Subcutaneous abdominal adipose tissue (tissue), 5 donors: Measurements from ENCODE around the gene CSRP1.

Experiments
- H3K27ac ChIP-seq: one replicate; pipeline ENCODE4 v1.7.0; 2013; ENCODE audit warnings: low read depth, mild to moderate bottlenecking, inconsistent platforms, low read length, moderate library complexity
- H3K27me3 ChIP-seq, 5 donors: one replicate each; pipeline ENCODE4 v1.7.0; 2013; ENCODE audit warnings: low read length in 5 of 5, inconsistent platforms in 1 of 5; ENCODE audit not compliant: control insufficient read depth in 5 of 5, insufficient read depth in 4 of 5
- H3K36me3 ChIP-seq, 5 donors: one replicate each; pipeline ENCODE4 v1.7.0; 2013; ENCODE audit warnings: low read length in 5 of 5; ENCODE audit not compliant: control insufficient read depth in 5 of 5, insufficient read depth in 5 of 5
- H3K4me1 ChIP-seq, 5 donors: one replicate each; pipeline ENCODE4 v1.7.0; 2013; ENCODE audit warnings: low read length in 5 of 5, mild to moderate bottlenecking in 3 of 5, moderate library complexity in 1 of 5; ENCODE audit not compliant: control insufficient read depth in 5 of 5, insufficient read depth in 5 of 5
- H3K4me3 ChIP-seq, 5 donors: one replicate each; pipeline ENCODE4 v1.7.0; 2013; ENCODE audit warnings: low read length in 5 of 5, low read depth in 1 of 5
- H3K9ac ChIP-seq, 5 donors: one replicate each; pipeline ENCODE4 v1.7.0; 2013; ENCODE audit warnings: low read length in 5 of 5, mild to moderate bottlenecking in 4 of 5, moderate library complexity in 3 of 5
- H3K9me3 ChIP-seq, 5 donors: one replicate each; pipeline ENCODE4 v1.7.0; 2013; ENCODE audit warnings: low read length in 5 of 5; ENCODE audit not compliant: control insufficient read depth in 5 of 5
- donor health status: healthy.
- donor health status: healthy.
- donor health status: healthy.
- donor health status: healthy.
- donor health status: healthy.

CSRP1 gene

DNA sequence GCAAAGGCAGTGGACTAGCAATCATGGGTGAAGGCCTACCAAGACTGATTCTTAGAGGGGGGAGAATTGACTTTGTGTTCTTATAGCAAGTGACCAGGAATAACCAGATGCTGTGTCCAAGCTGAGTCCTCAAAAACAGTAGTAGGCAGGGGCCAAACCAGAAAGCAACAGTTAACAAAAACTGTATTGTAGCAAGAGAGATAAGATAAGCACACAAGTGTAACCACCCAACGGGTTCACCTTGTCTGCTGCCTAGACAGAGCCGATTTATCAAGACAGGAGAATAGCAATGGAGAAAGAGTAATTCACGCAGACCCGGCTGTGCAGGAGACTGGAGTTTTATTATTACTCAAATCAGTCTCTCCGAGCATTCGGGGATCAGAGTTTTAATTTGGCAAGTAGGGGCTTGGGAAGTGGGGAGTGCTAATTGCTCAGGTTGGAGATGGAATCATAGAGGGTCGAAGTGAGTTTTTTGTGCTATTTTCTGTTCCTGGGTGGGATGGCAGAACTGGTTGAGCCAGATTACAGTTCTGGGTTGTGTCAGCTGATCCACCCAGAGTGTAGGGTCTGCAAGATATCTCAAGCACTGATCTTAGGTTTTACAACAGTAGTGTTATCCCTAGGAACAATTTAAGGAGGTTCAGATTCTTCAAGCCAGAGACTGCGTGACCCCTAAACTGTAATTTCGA is 8.3 kb upstream of the CSRP1 start:
- H3K27ac ChIP-seq: no peak overlapping the region
- no peaks in the 10 kb centered on the region for H3K27me3 ChIP-seq
- peaks cover 9 to 23% (median 21%) of the 10 kb centered on the region in 5 donors for H3K4me1 ChIP-seq
- no peaks in the 10 kb centered on the region for H3K9me3 ChIP-seq
- H3K9ac ChIP-seq: no peak overlapping the region
- H3K36me3 ChIP-seq: no peaks in the 10 kb centered on the region
- no peak overlapping the region for H3K4me3 ChIP-seq

DNA sequence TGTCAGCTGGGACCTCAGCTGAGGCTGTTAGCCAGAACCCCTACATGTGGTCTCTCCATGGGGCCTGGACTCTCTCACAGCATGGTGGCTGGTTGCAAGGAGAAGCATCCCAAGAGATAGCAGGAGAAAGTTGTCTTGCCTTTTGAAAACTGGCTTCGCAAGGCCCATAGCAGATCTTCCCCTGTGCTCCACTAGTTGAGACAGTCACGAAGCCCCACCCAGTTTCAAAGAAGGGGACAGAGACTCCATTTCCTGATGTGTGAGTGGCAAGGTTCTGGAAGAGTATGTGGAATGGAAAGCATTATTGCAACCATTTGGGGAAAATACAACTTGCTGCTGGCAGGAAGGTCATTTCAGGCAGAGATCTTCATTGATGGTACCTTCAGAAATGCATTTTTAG is 7.5 kb upstream of the CSRP1 start:
- H3K27ac ChIP-seq: no peak overlapping the region
- H3K9ac ChIP-seq: no peak overlapping the region
- H3K4me1 ChIP-seq: peaks cover 9 to 23% (median 21%) of the 10 kb centered on the region in 5 donors

GRCh38 chr1:201513498-201514243 is 6.7 kb upstream of the CSRP1 start:
- no peaks in the 10 kb centered on the region for H3K9me3 ChIP-seq
- no peaks in the 10 kb centered on the region for H3K27me3 ChIP-seq
- no peaks in the 10 kb centered on the region for H3K36me3 ChIP-seq
- no peak overlapping the region for H3K4me3 ChIP-seq
- no peak overlapping the region for H3K27ac ChIP-seq
- no peak overlapping the region for H3K9ac ChIP-seq
- H3K4me1 ChIP-seq: peaks cover 9 to 23% (median 21%) of the 10 kb centered on the region in 5 donors

More for the DNA sequence above, 7.5 kb upstream of the CSRP1 start:
- Histone ChIP-seq H3K27me3 (no peaks in the 10 kb centered on the region), H3K4me3 (no peak overlapping the region), H3K9me3 (no peaks in the 10 kb centered on the region), H3K36me3 (no peaks in the 10 kb centered on the region)

DNA sequence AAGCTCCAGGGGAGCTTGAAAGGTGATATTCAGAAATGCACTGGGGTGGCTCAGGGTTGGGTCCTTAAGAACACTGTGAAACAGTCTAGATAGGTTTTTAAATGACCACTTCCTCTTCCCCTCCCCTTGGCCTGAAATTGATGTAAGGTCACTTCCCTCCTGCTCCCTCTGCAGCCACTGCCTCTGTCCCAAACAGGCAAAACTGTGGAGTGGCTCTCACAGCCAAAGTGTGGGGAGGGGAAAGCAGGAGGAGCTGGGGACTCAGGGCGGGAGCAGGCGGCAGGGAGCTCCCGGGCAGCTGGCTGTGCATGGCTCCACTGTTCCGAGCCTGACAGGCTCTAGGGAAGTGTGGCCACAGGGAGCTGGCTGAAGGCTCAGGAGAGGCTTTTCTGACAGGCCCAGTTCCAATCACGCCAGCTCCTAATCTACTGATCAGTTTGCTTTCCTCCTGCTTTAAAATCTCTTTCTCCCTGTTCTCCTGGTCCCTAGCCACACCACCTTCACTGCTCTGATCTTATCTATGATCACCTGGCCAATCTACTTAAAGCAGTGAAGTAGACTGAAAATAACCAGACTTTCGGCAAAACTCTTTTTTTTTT is 5.1 kb upstream of the CSRP1 start:
- H3K9ac ChIP-seq: peak overlapping the region in 3 of 5 donors; percentile 10 to 56 (median 54)
- no peaks in the 10 kb centered on the region for H3K27me3 ChIP-seq
- H3K4me1 ChIP-seq: peaks cover 12 to 31% (median 28%) of the 10 kb centered on the region in 5 donors

DNA sequence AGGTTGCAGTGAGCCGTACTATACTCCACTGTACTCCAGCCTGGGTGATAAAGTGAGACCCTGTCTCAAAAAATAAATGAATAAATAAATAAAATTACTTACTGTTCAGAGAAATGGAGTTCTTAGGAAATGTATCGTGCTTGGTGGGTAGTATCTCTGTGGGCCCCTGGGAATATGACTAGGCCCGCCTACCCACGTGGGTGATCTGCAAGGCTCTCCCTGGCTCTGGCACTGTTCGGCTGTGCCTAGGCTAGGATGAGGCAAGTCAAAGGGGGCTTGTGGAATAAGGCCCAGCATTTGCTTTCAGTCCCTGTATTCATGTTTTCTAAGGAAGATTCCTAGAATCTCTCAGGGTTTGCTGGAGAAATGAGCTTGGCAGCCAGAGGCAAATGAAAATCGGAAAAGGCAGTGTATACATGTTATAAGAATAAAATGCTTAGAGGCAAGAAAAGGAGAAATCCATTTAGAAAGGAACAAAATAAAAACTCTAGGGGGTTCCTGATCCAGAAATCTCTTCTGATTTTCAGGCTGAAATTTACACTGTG is 4.5 kb upstream of the CSRP1 start:
- Histone ChIP-seq H3K4me3 (no peak overlapping the region), H3K4me1 (peaks cover 12 to 37% (median 31%) of the 10 kb centered on the region in 5 donors), H3K9me3 (no peaks in the 10 kb centered on the region), H3K36me3 (no peaks in the 10 kb centered on the region), H3K9ac (peak overlapping the region in 3 of 5 donors; percentile 44 to 56 (median 47)), H3K27me3 (no peaks in the 10 kb centered on the region), H3K27ac (peak overlapping the region; percentile 59)

More for the DNA sequence above, 5.1 kb upstream of the CSRP1 start:
- Histone ChIP-seq H3K9me3 (no peaks in the 10 kb centered on the region), H3K27ac (peak overlapping the region; percentile 59), H3K36me3 (no peaks in the 10 kb centered on the region), H3K4me3 (peak overlapping the region in 1 of 5 donors; percentile 37)

DNA sequence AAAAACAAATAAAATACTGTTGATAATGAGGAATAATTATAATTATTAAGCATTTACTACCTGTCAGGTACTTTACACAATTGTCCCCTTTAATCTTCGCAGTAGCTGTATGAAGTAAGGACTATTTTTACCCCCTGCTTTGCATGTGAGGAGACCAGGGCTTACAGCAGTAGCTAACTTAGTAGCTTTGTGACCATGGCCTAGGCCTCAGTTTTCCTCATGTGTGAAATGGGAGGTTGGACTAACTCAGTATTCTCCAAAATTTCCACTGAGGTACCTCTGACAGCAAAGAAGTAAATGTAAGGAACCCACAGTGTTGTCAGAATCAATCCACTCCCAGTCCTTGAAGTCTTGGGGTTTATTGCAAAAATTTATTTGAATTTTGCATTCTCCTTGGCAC is 3.8 kb upstream of the CSRP1 start:
- no peaks in the 10 kb centered on the region for H3K36me3 ChIP-seq
- no peak overlapping the region for H3K4me3 ChIP-seq
- no peak overlapping the region for H3K9ac ChIP-seq
- no peaks in the 10 kb centered on the region for H3K9me3 ChIP-seq
- H3K27me3 ChIP-seq: no peaks in the 10 kb centered on the region
- peaks cover 18 to 44% (median 38%) of the 10 kb centered on the region in 5 donors for H3K4me1 ChIP-seq
- no peak overlapping the region for H3K27ac ChIP-seq

DNA sequence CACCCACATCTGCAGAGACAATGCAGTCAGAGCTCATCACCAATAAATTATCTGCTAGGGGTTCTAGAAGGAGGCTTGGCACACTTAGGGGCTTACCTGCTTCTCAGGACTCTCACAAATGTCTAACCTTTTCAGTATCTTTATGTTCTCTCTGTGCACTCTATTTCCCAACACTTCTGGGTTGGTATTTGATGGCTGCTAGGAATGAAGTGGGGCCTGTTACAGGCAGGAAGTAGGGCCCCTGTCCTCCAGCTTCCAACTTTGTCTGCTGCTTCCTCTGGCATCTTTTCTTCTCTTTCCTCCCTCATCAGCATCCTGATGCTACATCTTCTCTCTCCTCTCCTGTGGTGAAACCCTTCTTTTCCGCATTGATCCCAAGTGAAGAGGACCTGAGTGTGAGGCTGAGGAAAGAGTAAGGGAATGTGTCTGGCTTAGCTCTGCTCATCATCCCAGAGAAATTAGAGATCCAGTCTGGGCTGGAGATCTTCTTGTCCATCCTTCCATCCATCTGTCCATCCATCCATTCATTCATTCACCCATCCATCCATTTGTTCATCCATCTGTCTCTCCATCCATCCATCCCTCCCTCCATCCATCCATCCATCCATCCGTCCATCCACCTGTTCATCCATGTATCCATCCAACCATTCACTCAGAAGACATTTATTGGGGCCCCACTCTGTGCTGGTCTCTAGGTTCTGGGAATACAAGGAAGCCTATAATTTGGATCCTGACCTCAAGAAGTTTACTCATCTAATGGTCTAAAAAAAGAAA is 2.9 kb upstream of the CSRP1 start:
- H3K4me3 ChIP-seq: no peak overlapping the region
- no peak overlapping the region for H3K9ac ChIP-seq
- peaks cover 23 to 54% (median 46%) of the 10 kb centered on the region in 5 donors for H3K4me1 ChIP-seq
- H3K27me3 ChIP-seq: no peaks in the 10 kb centered on the region
- H3K9me3 ChIP-seq: no peaks in the 10 kb centered on the region
- no peaks in the 10 kb centered on the region for H3K36me3 ChIP-seq
- no peak overlapping the region for H3K27ac ChIP-seq

GRCh38 chr1:201508809-201509208 is 1.9 kb upstream of the CSRP1 start:
- H3K27me3 ChIP-seq: no peaks in the 10 kb centered on the region
- H3K9me3 ChIP-seq: no peaks in the 10 kb centered on the region
- H3K9ac ChIP-seq: no peak overlapping the region
- peaks cover 23 to 62% (median 52%) of the 10 kb centered on the region in 5 donors for H3K4me1 ChIP-seq
- H3K36me3 ChIP-seq: no peaks in the 10 kb centered on the region
- H3K4me3 ChIP-seq: no peak overlapping the region
- H3K27ac ChIP-seq: no peak overlapping the region

DNA sequence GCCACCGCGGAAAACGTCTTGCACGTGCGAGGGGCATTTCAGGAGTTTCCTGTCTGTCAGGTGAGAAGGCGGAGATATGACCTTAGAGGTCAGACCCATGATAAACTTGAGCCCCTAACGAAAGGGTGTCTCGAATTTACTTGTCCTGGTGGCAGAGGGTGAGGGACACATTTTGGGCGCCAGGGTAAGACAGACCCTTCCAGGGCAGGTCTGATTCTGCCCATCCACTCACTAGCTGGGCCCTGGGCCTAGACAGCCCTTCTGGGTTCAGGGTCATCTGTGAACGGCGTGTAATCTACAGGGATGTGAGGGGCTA is 395 bp upstream of the CSRP1 start:
- no peaks in the 10 kb centered on the region for H3K36me3 ChIP-seq
- peak overlapping the region; percentile 75 to 83 (median 80) for H3K4me3 ChIP-seq
- no peaks in the 10 kb centered on the region for H3K9me3 ChIP-seq
- peak overlapping the region; percentile 57 to 81 (median 71) for H3K9ac ChIP-seq
- peak overlapping the region; percentile 75 for H3K27ac ChIP-seq
- no peaks in the 10 kb centered on the region for H3K27me3 ChIP-seq
- peaks cover 22 to 62% (median 59%) of the 10 kb centered on the region in 5 donors for H3K4me1 ChIP-seq
